IMR-90 (cell line): Measurements from ENCODE around the gene CPXM2.

Experiments
- MAFK ChIP-seq: IDR thresholded peaks from 2 replicates; pipeline ENCODE4 v1.6.1; 2012; ENCODE audit warnings: low read depth, low read length, improper control_type of control experiment
- RCOR1 ChIP-seq: IDR thresholded peaks from 2 replicates; pipeline ENCODE4 v1.6.1; 2012; ENCODE audit warnings: mild to moderate bottlenecking, low read length, improper control_type of control experiment; ENCODE audit not compliant: insufficient replicate concordance
- TF ChIP-seq, protein P1 (sequence below): conservative IDR thresholded peaks from 2 replicates; pipeline ENCODE4 v1.5.1; 2012; ENCODE audit warnings: mild to moderate bottlenecking, low read depth, low read length, improper control_type of control experiment
- TF ChIP-seq, protein P2 (sequence below): fragments of 150-350 bp; IDR thresholded peaks from 2 replicates; pipeline ENCODE4 v1.6.1; 2016; ENCODE audit warnings: low read depth, mild to moderate bottlenecking, low read length, moderate library complexity, borderline replicate concordance

DNA sequence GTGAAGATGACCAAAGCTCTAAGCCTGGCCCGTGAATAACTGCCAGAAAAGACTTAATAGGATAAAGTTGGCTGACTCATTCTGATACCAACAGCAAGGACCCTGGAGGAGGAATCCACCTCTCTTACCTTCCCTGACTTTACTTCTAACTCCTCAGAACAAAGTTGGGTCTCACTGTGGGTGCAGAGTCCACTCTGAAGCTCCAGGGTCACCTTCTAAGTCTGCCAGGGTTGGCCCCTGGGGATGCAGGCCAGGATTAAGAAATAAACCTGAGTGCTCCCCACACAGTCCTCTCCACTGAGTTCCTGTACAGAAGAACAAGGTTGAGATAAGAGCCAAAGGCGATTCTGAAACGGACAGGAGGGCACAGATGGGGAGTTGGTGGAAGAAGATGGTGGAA is 171.1 kb downstream of the CPXM2 start:
- no peak for TF ChIP-seq RCOR1
- TF ChIP-seq, protein P1, sequence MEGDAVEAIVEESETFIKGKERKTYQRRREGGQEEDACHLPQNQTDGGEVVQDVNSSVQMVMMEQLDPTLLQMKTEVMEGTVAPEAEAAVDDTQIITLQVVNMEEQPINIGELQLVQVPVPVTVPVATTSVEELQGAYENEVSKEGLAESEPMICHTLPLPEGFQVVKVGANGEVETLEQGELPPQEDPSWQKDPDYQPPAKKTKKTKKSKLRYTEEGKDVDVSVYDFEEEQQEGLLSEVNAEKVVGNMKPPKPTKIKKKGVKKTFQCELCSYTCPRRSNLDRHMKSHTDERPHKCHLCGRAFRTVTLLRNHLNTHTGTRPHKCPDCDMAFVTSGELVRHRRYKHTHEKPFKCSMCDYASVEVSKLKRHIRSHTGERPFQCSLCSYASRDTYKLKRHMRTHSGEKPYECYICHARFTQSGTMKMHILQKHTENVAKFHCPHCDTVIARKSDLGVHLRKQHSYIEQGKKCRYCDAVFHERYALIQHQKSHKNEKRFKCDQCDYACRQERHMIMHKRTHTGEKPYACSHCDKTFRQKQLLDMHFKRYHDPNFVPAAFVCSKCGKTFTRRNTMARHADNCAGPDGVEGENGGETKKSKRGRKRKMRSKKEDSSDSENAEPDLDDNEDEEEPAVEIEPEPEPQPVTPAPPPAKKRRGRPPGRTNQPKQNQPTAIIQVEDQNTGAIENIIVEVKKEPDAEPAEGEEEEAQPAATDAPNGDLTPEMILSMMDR, result no peak
- TF ChIP-seq, protein P2, sequence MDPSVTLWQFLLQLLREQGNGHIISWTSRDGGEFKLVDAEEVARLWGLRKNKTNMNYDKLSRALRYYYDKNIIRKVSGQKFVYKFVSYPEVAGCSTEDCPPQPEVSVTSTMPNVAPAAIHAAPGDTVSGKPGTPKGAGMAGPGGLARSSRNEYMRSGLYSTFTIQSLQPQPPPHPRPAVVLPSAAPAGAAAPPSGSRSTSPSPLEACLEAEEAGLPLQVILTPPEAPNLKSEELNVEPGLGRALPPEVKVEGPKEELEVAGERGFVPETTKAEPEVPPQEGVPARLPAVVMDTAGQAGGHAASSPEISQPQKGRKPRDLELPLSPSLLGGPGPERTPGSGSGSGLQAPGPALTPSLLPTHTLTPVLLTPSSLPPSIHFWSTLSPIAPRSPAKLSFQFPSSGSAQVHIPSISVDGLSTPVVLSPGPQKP, result no peak
- TF ChIP-seq MAFK, result no peak
